Peyer's patch (tissue), 4 donors: Measurements from ENCODE around the gene FRMD7.

Experiments
- POLR2A ChIP-seq, 2 donors: fragments of 450-650 bp; IDR thresholded peaks; one replicate each; pipeline ENCODE4 v1.5.1; 2017; ENCODE audit warnings: antibody characterized with exemption in 2 of 2, mild to moderate bottlenecking in 2 of 2, moderate library complexity in 2 of 2
- TF ChIP-seq, protein P1 (sequence below), 6 experiments: fragments of 450-650 bp in 4 of 6; fragments of 200-600 bp in 2 of 6; sonication (generic) in 1 of 6; IDR thresholded peaks; one replicate each; pipeline ENCODE4 v1.5.1; 2017 to 2019; ENCODE audit warnings: antibody characterized with exemption in 6 of 6, mild to moderate bottlenecking in 3 of 6, moderate library complexity in 1 of 6

DNA sequence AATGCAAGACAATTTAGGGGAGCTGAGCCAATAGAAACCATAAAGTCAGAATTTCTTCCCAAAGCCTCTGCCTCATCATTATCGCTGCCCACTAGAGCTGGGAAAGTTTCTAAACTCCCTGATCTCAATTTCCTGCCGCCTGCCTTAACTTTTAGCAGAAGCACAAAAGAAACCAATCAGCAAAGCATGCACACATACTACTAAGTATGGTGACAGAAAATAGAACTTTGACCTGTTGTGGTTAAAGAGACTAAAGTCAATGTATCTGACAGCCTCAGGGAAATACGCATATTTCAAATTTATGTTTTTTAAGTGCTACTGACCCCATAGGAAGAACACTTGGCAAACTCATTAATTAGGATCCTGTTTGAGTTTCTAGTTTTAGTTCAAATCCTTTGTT lies 94.7 kb downstream of the FRMD7 start:
- TF ChIP-seq, protein P1, sequence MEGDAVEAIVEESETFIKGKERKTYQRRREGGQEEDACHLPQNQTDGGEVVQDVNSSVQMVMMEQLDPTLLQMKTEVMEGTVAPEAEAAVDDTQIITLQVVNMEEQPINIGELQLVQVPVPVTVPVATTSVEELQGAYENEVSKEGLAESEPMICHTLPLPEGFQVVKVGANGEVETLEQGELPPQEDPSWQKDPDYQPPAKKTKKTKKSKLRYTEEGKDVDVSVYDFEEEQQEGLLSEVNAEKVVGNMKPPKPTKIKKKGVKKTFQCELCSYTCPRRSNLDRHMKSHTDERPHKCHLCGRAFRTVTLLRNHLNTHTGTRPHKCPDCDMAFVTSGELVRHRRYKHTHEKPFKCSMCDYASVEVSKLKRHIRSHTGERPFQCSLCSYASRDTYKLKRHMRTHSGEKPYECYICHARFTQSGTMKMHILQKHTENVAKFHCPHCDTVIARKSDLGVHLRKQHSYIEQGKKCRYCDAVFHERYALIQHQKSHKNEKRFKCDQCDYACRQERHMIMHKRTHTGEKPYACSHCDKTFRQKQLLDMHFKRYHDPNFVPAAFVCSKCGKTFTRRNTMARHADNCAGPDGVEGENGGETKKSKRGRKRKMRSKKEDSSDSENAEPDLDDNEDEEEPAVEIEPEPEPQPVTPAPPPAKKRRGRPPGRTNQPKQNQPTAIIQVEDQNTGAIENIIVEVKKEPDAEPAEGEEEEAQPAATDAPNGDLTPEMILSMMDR (IDR thresholded peaks at IDR 0.05), result no peak
- no peak for TF ChIP-seq POLR2A (IDR thresholded peaks at IDR 0.05)
